Muscle of leg (tissue), 11 donors: ENCODE results near the gene ENTPD1. TPM values are rescaled to one million over a fixed set of nuclear protein-coding genes. Genes with fewer than 3 reads are reported as not detected.
A peak's percentile ranks its signal among the peaks of the same experiment; 100 is the strongest.

Experiments used
- DNase-seq: peaks from one replicate; pipeline ENCODE4 v3.0.0; 2013
- H3K27ac ChIP-seq: one replicate; pipeline ENCODE4 v1.5.1; 2013; ENCODE audit warnings: mild to moderate bottlenecking, low read length, control low read depth
- H3K27me3 ChIP-seq: one replicate; pipeline ENCODE4 v1.6.1; 2013; ENCODE audit warnings: low read length; ENCODE audit not compliant: control insufficient read depth, insufficient read depth
- H3K36me3 ChIP-seq: one replicate; pipeline ENCODE4 v1.6.1; 2013; ENCODE audit warnings: low read length; ENCODE audit not compliant: control insufficient read depth, insufficient read depth
- H3K4me1 ChIP-seq: one replicate; pipeline ENCODE4 v1.6.1; 2013; ENCODE audit warnings: low read length; ENCODE audit not compliant: control insufficient read depth, insufficient read depth
- H3K4me3 ChIP-seq: one replicate; pipeline ENCODE4 v1.5.1; 2013; ENCODE audit warnings: low read length, control low read depth
- H3K9me3 ChIP-seq: replicated peaks from 2 replicates; pipeline ENCODE4 v1.6.1; 2013; ENCODE audit warnings: low read depth, low read length; ENCODE audit not compliant: control insufficient read depth
- WGBS: methylation state at CpG from one replicate; pipeline ENCODE4 v1.1.5; 2013; ENCODE audit warnings: missing lambda C conversion rate; ENCODE audit not compliant: insufficient coverage; 5-methylcytosine and 5-hydroxymethylcytosine counted together
- polyA plus RNA-seq, 8 donors: library from polyadenylated mRNA; unstranded; fragments of 120-200 nt; gene quantifications; one replicate each; pipeline versions ENCODE4 v1.2.1 to v1.2.3, GENCODE V29; 2013; ENCODE audit warnings: inconsistent platforms in 1 of 8, low replicate concordance in 1 of 8; ENCODE audit not compliant: insufficient read length in 8 of 8, insufficient read depth in 1 of 8
- total RNA-seq: library from RNA; stranded (reverse); fragments of 120-200 nt; gene quantifications from one replicate; pipeline ENCODE4 v1.2.4, GENCODE V29; 2013

Gene ENTPD1
- total and polyA plus RNA-seq, 9 donors = 11.0 to 17.3 (median 14.8) TPM

- DNase-seq = no peak
- Histone ChIP-seq H3K9me3 (no peaks in the 10 kb centered on the region), H3K4me1 (no peaks in the 10 kb centered on the region), H3K27ac (no peak overlapping the region), H3K4me3 (no peak overlapping the region), H3K27me3 (no peaks in the 10 kb centered on the region), H3K36me3 (no peaks in the 10 kb centered on the region)
- WGBS = 40% methylated on average over 1 of the region's 5 CpGs
Observed at GRCh38 chr10:95836610-95837355, 80.8 kb downstream of the ENTPD1 start.

GRCh38 chr10:95837356-95837776 lies 81.4 kb downstream of the ENTPD1 start:
- Histone ChIP-seq H3K27ac (no peak overlapping the region), H3K36me3 (no peaks in the 10 kb centered on the region), H3K4me1 (no peaks in the 10 kb centered on the region), H3K27me3 (no peaks in the 10 kb centered on the region), H3K4me3 (no peak overlapping the region), H3K9me3 (no peaks in the 10 kb centered on the region)
- DNase-seq = no peak
- no CpG with 5 or more reads among the region's 1 CpG for WGBS

GRCh38 chr10:95837783-95838182 lies 81.8 kb downstream of the ENTPD1 start:
- H3K4me1 ChIP-seq = no peaks in the 10 kb centered on the region
- H3K4me3 ChIP-seq = no peak overlapping the region
- WGBS = 92% methylated on average over 3 of the region's 3 CpGs
- H3K9me3 ChIP-seq = no peaks in the 10 kb centered on the region
- H3K27me3 ChIP-seq = no peaks in the 10 kb centered on the region
- H3K36me3 ChIP-seq = no peaks in the 10 kb centered on the region
- peak; percentile 68 for DNase-seq
- H3K27ac ChIP-seq = no peak overlapping the region

GRCh38 chr10:95840121-95840520 lies 84.2 kb downstream of the ENTPD1 start:
- no peaks in the 10 kb centered on the region for H3K9me3 ChIP-seq
- DNase-seq = no peak
- no peaks in the 10 kb centered on the region for H3K27me3 ChIP-seq
- 83% methylated on average over 1 of the region's 2 CpGs for WGBS
- no peaks in the 10 kb centered on the region for H3K36me3 ChIP-seq
- no peak overlapping the region for H3K4me3 ChIP-seq
- no peaks in the 10 kb centered on the region for H3K4me1 ChIP-seq
- no peak overlapping the region for H3K27ac ChIP-seq

DNA sequence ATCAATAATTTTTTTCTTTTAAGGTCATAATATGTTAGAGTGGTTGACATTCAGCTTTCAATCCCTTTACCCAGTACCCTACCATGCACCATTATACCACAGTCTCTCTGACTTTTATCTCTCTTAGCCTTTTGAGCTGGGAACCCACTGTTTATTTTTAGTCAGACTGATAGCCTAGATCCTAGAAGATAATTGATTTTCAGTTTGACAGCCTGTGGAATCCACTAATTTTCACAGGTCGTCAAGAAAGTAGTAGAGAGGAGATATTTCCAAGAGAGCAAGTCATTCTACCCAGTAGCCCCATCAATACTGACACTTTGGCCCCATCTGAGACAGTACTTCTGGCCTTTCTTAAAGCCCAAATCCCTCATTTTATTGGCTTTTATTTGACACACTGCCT lies 84.7 kb downstream of the ENTPD1 start:
- Histone ChIP-seq H3K9me3 (no peaks in the 10 kb centered on the region), H3K27me3 (no peaks in the 10 kb centered on the region), H3K27ac (peak overlapping the region; percentile 7), H3K36me3 (no peaks in the 10 kb centered on the region), H3K4me1 (no peaks in the 10 kb centered on the region), H3K4me3 (no peak overlapping the region)
- DNase-seq = no peak
- WGBS = no CpG with 5 or more reads among the region's 1 CpG

DNA sequence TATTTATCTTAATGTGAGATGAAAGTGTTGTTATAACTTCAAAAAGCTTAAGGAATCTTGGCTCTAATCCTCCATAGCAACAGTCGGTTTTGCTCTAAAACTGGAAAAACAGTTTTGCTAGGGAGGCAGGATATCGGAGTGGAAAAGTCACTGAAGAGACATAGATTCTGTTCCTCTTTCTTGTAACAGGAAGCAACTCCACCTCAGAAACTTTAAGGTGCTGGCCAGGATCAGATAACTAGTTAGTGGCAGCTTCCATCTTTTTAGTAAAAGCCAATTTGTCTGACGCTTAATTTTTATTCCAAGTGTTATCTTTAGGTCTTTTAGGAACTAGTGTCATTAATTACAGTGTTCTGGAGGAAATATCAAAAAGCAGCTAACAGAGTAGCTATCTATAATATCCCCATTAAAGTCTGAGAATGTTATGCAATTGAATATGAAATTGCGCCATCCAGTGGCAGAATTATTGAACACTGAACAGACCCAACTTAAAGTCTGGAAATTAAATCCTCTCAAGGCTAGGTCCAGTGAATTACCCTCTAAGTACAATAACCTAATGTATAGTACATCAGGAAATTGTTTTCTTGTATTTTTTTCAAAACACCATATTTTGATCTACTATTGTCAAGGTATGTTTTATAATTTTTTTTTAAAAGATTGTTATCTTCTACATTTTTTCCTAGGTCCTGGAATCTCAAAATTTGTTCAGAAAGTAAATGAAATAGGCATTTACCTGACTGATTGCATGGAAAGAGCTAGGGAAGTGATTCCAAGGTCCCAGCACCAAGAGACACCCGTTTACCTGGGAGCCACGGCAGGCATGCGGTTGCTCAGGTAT lies 85.9 kb downstream of the ENTPD1 start:
- Histone ChIP-seq H3K36me3 (no peaks in the 10 kb centered on the region), H3K4me3 (no peak overlapping the region), H3K9me3 (no peaks in the 10 kb centered on the region), H3K27me3 (no peaks in the 10 kb centered on the region), H3K27ac (peak overlapping the region; percentile 65), H3K4me1 (no peaks in the 10 kb centered on the region)
- DNase-seq = peak; percentile 76
- no CpG with 5 or more reads among the region's 7 CpGs for WGBS

GRCh38 chr10:95845411-95845810 lies 89.4 kb downstream of the ENTPD1 start:
- Histone ChIP-seq H3K9me3 (no peaks in the 10 kb centered on the region), H3K4me1 (no peaks in the 10 kb centered on the region), H3K36me3 (no peaks in the 10 kb centered on the region), H3K4me3 (no peak overlapping the region), H3K27me3 (no peaks in the 10 kb centered on the region), H3K27ac (no peak overlapping the region)
- no peak for DNase-seq
- WGBS = no CpG with 5 or more reads among the region's 3 CpGs

- H3K27ac ChIP-seq = no peak overlapping the region
- no peak overlapping the region for H3K4me3 ChIP-seq
- H3K4me1 ChIP-seq = no peaks in the 10 kb centered on the region
- H3K9me3 ChIP-seq = no peaks in the 10 kb centered on the region
- H3K27me3 ChIP-seq = no peaks in the 10 kb centered on the region
- no peaks in the 10 kb centered on the region for H3K36me3 ChIP-seq
- no peak for DNase-seq
Observed at GRCh38 chr10:95847007-95847406, 91.0 kb downstream of the ENTPD1 start.

DNA sequence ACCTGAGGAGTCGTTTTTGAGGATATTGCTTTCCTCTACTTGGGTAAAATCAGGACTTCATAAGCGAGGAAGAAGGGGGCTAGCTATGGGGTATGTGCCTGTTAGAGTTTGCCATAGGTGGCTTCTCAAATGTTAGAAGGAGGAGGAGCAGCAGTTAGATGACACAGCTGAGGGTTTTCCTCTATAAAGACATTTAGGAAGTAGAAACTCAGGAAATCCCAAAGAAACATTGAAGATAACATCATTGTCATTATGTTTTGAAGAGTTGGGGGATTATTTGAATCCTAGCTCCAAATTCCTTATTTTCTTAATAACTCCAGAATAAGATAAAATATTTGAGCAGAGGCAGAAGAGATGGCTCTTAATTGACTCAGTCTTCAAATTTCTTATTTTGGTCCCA lies 92.9 kb downstream of the ENTPD1 start:
- no peaks in the 10 kb centered on the region for H3K27me3 ChIP-seq
- 63% methylated on average over 1 of the region's 2 CpGs for WGBS
- no peaks in the 10 kb centered on the region for H3K36me3 ChIP-seq
- H3K4me3 ChIP-seq = no peak overlapping the region
- no peaks in the 10 kb centered on the region for H3K4me1 ChIP-seq
- no peak for DNase-seq
- H3K27ac ChIP-seq = no peak overlapping the region
- no peaks in the 10 kb centered on the region for H3K9me3 ChIP-seq

- H3K36me3 ChIP-seq = no peaks in the 10 kb centered on the region
- no peaks in the 10 kb centered on the region for H3K9me3 ChIP-seq
- H3K27me3 ChIP-seq = no peaks in the 10 kb centered on the region
- DNase-seq = no peak
- H3K4me1 ChIP-seq = no peaks in the 10 kb centered on the region
- H3K4me3 ChIP-seq = no peak overlapping the region
- no peak overlapping the region for H3K27ac ChIP-seq
Observed at GRCh38 chr10:95850791-95851190, 94.8 kb downstream of the ENTPD1 start.
